H54 (cell line): ENCODE data around the gene SURF4.

ENCODE experiments used
- DNase-seq: peaks from one replicate; pipeline ENCODE4 v3.0.0; 2011; ENCODE audit warnings: low spot score, mixed read lengths; ENCODE audit not compliant: insufficient read length
- FAIRE-seq: peaks from 3 replicates; lab custom pipeline; 2011; peaks lifted over from hg19 to GRCh38; lab: Jason Lieb, UNC
- POLR2A ChIP-seq: IDR thresholded peaks from 2 replicates; pipeline ENCODE4 v1.6.1; 2011; ENCODE audit warnings: low read depth, mild to moderate bottlenecking, low read length

Gene SURF4

DNA sequence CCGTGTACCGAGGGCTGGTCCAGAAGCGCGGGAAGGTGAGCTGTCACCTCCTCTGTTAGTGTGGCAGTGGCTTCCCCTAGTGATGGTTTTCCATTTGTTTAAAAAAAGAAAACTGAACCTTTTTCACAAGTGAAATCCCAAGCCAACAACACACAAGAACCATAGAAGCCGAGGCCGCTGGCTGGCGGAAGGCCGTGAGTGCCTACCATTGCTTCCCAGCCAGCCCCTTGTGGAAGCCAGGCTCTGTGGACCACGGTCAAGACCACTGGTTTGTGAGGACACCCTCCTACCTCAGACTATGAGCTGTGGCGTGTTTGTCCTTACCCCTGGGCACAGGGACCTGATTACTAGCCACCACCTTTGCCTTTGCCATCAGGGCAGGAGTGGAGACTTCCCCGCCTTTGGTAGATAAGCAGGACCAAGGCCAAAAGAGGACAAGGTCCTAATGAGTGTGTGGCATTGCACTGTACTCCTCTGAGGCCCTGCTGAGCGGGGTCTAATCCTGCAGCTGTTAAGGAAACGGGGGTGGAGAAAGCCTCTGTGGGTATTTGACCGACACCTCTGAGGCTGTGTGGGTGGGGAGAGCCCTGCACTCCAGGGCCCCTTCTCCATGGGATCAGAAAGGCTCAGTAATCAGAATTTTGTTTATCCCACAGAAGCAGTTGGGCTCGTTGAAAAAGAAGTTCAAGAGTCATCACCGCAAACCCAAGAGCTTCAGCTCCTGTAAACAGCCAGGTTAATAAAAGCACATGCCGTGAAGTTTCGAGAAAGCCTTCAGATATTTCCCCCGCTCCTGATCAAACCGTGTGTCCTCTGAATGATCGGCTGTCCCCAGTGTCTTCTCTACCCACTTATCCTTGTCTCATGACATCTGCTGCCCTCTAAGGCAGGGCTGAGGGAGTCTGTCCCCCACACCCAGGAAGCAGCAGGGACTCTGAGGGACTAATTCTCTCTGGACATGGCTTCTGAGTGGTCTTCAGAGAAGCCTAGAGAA lies 15.2 kb downstream of the SURF4 start:
- DNase-seq (no peak), FAIRE-seq (no peak)
- no peak for TF ChIP-seq POLR2A

DNA sequence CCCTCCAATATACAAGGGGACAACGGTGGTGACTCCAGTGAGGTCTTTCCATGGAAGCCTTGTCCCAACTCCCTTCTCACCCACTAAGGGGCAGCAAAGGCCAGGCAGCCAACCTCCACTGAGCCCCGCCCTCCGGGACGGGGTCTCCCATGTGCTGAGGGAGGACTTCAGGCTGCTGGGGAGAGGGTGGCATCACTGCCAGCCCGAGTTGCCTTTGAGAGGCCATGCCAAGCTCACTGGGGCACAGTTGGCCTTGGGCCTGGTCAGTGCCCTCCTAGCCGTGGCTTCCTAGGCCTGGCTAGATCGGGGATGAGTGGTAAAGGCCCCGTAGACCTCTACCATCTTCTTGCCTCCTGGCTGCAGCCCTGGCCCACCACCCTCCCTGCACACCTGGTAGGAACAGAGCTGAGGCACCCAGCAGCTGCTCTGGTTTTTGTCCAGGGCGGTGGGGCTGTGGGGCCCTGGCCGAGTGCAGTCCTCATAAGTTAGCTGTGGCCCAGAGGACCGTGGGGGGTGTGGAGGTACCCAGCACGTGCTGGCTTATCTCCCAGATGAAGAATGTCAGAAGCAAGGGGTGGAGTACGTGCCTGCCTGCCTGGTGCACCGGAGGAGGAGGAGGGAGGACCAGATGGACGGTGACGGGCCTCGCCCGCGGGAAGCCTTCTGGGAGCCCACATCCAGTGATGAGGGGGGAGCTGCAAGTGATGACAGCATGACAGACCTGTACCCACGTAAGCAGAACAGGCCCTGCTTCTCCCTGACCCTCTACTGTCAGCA lies 16.3 kb downstream of the SURF4 start:
- no peak for TF ChIP-seq POLR2A
- DNase-seq (no peak), FAIRE-seq (no peak)

DNA sequence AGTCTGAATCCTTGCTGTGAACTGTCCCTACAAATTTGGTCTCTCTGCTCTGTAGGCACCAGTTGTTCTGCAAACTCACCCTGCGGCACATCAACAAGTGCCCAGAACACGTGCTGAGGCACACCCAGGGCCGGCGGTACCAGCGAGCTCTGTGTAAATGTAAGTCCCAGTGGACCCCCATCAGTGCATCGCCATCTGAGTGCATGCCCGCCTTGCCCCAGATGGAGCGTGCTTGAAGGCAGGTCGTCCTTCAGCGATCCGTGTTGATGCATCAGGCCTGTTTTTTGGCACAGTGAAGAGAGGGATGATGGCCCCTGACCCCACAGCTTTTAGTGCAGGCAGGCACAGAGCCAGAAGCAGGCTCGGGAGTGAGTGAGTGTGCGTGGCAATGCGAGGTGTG lies 18.2 kb downstream of the SURF4 start:
- FAIRE-seq (no peak), DNase-seq (no peak)
- no peak for TF ChIP-seq POLR2A

DNA sequence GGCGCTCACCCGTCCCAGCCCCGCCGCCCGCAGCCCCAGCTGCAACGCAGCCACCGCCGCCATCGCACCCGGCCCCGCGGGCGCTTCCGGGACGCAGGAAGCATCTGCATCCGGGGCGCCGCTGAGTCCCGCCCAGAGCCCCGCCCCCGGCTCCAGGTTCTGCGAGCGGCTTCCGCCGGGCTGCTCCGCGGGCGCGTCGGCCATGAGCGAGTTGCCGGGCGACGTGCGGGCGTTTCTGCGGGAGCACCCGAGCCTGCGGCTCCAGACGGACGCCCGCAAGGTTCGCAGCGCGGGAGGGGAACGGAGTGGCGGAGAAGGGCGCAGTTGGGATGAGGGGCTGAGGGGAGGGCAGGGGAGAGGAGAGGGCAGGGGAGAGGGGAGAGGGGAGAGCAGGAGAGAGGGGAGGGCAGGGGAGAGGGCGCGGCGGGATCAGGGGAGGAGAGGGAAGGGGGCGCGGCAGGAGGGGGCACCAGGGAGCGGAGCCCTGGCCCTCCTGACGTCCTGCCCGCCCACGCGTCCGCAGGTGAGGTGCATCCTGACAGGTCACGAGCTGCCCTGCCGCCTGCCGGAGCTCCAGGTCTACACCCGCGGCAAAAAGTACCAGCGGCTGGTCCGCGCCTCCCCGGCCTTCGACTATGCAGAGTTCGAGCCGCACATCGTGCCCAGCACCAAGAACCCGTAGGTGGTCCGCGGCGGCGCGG lies 19.3 kb downstream of the SURF4 start, which contains the start of the genes SURF1 and SURF2:
Gene SURF1, minus strand, starts transcription at position 97 of the 701 bp plus-strand sequence. Its CDS starts 34 bp downstream, at position 63.
Gene SURF2, plus strand, starts transcription at position 160 of the 701 bp plus-strand sequence. Its CDS starts 43 bp downstream, at position 203.
- TF ChIP-seq POLR2A, result peak; percentile 74
- peak; percentile 94 for DNase-seq
- no peak for FAIRE-seq

DNA sequence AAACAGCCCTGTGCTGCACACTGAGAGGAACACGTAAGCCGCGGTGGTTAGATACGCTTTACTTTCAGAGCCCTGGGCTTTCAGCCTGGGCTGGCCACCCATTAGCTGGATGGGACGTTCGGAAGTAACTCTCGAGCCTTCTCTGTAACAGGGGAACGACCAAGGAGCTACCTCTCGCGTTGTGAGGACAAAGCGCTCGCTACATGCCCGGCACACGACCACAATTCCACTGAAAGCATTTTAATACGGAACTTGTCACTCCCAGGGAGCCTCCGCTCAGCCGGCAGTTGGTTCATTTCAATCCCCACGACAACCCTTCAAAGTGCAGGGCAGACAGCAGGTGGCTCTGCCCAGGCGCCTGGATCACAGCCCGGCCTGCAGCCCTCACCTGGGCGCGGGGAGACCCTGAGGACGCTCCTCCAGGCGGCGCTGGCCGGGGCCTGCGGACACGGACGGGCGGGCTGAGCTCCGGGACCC lies 19.9 kb downstream of the SURF4 start:
- TF ChIP-seq POLR2A, result no peak
- no peak for DNase-seq
- no peak for FAIRE-seq

DNA sequence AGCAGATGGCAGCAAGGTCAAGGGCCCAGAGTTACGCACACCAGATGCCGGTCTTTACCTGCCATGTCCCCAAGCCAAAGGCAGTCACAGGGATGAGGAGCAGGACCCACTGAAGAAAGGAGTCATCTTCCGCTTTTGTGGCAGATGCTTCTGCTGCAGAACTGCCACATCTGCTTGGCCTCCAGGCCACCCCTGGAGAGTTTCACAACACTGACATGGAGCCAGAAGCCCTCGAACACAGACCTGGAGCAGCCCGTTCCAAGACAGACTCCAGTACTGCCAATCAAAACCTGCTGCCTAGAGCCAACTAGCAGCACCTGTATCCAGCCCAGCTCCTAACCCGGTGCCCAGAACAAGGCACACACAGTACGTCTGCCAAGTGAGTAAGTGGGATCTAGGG lies 21.1 kb downstream of the SURF4 start:
- TF ChIP-seq POLR2A, result no peak
- DNase-seq (no peak), FAIRE-seq (no peak)

DNA sequence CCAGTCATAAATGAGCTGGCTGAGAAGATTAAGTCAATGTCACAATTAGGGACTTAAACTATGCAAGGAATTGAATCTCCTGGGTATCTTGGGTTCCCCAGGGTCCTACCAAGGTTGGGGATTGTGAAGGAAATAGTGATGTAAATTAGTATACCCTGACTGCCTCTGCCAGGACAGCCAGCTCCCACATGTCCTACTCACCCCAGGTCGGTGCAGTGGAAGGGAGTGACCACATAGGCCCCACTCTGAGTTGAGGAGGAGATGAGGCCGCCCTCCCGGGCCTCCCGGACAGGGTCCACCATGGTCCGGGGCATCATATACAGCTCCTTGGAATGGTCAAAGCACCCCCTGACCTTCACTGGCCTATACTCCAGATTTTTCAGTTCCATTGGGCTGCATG lies 22.3 kb downstream of the SURF4 start:
- DNase-seq, result no peak
- no peak for TF ChIP-seq POLR2A
- no peak for FAIRE-seq

DNA sequence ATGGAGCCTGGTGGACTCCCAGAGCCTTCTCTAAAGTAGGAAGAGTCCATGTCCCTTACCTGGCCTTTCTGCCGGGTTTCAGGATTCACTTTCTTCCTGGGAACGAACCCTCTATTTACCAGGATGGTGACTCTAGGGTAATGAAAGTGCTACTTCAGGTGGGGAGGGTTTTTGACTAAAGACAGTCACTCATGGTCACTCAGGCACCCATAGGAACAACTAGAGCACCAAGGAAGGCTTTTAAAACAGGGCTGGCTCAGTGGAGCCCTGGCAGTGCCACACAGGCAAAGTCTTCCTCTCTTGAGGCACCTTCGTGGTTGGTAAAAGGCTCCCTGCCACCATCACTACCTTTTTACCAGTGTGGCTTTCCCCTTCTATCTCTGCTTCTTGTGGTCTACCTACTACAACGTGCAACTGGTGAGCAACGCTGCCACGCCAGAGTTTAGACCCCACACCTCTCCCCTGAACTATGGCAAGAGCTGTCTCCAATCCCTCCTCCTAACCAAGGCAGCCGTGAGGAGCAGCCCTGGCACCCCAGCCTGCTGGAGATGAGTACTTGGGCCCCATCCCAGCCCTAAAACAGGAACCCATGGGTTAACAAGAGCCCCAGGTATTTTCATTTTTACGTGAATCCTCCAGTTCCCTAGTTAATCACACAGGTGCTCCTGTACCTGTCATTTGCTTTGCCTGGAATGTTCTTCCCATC lies 23.1 kb downstream of the SURF4 start:
- DNase-seq (no peak), FAIRE-seq (no peak)
- TF ChIP-seq POLR2A, result no peak

DNA sequence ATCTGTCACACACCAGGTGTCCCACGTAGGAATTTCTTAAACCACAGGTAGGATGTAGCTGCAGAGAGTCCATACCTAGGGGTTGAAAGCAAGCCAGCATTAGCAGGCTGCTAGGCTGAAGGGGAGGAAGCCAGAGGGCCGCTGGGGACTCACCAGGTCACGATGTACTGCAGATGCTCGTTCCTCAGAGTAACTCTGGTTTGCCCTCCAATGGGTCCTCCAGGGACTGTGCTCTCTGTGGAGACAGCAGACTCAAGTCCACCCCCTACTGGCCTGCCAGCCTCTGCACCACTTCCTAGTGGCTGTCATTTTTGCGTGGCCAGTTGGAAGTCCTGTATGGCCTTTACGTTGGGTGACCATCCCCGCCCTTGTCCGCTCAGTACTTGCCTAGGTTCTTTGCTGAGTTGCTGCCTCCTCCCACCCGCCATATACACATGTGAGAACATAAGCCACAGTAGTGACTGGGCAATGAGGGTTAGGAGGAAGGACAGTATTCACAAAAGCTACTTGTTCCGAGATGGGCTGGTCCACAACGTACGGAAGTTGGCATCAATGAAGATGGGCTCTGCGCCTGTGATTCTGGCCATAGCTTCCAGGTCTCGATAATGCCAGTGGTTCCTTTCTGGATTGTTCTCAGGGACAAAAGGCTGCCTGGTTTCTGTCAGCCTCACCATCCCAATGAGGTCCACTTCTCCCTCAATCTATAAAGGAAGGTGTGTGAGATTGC lies 23.8 kb downstream of the SURF4 start:
- no peak for TF ChIP-seq POLR2A
- peak; percentile 58 for DNase-seq
- no peak for FAIRE-seq

DNA sequence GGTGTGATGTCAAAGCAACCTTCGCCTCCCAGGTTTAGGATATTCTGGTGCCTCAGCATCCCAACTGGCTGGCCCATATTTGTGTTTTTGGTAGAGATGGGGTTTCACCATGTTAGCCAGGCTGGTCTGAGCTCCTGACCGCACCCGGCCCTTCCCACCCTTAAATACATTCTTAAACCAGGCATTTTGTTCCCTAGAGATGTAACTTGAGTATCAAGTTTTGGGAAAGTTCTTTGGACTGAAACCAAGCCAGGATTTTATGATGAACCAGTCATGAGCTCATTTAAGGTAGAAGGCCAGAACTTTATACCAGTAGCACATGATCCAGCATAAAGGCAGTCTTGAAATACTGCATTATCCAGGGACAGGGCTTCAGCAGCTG lies 24.3 kb downstream of the SURF4 start:
- TF ChIP-seq POLR2A, result no peak
- no peak for FAIRE-seq
- no peak for DNase-seq

DNA sequence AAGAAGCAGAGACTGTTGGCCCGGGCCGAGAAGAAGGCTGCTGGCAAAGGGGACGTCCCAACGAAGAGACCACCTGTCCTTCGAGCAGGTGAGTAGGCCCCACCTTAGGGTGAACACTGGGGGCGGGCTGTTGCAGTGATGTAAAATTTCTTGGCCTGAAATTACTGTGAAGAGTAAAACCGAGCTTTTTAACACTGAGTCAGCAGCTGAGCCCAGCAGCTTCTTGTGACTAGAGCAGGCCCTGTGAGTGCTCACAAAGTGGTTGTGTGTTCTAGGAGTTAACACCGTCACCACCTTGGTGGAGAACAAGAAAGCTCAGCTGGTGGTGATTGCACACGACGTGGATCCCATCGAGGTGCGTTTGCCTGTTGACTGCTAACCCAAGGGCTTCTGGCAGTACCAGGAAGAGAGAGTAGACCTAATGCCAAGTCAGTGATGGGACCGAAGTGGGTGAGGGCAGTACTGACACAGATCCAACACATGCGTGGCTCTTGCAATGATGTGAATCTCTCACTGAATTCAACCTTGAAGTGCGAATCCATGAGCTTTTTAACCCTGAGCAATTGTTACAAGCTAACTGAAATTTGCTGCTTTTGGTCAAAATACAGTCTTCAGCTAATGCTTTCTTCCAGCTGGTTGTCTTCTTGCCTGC lies 25.8 kb downstream of the SURF4 start:
- DNase-seq (no peak), FAIRE-seq (no peak)

More for the DNA sequence above, 25.8 kb downstream of the SURF4 start:
- no peak for TF ChIP-seq POLR2A
